C4-2B (cell line): Measurements from ENCODE around the gene LRP1B.

ENCODE experiments used
- CTCF ChIP-seq: fragments of 450-650 bp; conservative IDR thresholded peaks from 2 replicates; pipeline ENCODE4 v1.5.1; 2017; ENCODE audit warnings: mild to moderate bottlenecking
- ZFX ChIP-seq: fragments of 450-650 bp; IDR thresholded peaks from 2 replicates; pipeline ENCODE4 v1.6.1; 2017

GRCh38 chr2:141711627-141712026 is 419.2 kb downstream of the LRP1B start:
- TF ChIP-seq CTCF (no peak), ZFX (no peak)
